Stimulated activated CD4-positive, alpha-beta T cell treated with anti-CD3 and anti-CD28 coated beads, Interleukin-15, amount 100 ng/mL, for 48 hours (primary cell): ENCODE results near the gene SND1.

Source experiments
- DNase-seq, 2 donors: peaks; one replicate each; pipeline ENCODE4 v3.0.0-alpha.2; 2020; ENCODE audit warnings: low read depth in 2 of 2

SND1 gene

DNA sequence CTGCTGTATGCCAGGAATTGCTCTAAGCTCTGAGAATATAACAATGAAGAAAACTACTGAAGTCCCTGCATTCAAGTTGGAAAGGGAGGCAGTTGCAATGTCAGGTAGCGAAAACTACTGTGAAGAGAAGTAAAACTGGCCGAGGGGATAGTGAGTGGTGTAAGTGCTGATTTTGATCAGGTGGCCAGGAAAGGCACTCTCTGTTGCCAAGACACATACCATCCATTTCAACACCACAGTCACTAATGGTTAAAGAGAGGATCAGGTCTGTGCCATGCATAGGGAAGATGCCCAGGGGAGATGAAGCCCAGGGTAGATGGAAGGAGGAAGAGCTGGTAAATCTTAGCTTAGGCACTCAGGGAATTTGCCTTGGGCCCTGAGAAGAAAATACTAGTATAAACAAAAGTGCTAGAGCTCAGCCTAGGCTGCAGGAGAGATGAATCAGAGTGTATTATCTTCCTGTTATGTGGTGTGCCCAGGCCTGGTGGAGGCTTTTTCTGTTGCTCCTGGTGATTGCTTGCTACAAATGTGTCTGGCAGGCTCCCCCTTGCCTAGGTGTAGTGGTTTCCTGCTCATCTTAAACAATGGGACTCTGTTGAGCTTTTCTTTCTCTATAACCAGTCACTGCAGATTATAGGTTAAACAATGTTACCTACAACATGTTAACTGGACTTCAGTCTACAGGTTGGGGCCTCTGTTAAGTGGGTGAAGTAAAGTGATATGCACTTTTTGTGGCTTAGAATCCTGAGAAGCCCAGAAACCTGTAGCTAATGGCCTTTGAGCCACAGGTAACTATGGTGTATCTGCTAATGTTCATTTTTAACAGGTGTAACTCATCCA, 253.7 kb downstream of the SND1 start:
- no peak for DNase-seq

DNA sequence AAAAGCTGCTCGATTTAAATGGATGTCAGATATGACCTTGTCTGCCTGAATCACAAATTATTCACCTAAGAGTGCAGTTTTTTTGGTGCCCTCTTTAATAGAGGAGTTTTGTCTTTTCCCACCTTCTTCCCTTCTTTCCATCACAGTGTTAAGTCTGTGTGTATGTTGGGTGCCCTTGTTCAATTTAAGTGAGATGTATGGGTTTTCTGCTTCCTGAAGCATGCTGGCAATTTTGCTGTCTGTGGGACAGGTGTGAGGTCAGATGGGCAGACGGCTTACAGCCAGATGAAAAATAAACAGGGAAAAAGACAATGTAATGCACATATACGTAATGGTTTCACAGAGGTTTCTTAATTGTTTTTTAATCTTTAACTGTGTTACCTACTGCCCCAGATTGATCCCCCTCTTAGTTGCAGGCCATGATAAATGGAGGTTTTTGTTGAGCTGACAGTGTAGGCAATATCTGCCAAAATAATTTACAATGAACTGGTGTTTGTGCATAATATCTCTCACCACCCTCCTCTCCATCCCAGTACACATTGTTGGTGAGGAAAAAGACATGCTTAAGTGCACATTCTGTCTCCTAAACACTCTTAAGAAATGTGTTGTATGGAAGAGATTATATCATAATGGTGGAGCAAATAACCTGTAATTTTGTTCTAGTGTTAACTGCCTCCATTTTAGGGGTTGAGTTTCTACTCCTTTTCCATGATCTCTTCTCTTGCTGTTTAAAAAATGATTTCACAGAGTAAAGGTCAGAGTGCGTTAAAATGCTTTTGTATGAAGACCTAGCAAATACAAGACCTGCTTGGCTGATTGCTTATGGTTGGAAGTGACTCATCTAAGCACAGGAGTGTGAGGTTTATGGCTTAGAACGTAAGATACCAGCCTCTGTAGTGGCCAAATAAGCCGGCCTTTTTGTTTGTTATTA, 255.4 kb downstream of the SND1 start:
- DNase-seq, result no peak

DNA sequence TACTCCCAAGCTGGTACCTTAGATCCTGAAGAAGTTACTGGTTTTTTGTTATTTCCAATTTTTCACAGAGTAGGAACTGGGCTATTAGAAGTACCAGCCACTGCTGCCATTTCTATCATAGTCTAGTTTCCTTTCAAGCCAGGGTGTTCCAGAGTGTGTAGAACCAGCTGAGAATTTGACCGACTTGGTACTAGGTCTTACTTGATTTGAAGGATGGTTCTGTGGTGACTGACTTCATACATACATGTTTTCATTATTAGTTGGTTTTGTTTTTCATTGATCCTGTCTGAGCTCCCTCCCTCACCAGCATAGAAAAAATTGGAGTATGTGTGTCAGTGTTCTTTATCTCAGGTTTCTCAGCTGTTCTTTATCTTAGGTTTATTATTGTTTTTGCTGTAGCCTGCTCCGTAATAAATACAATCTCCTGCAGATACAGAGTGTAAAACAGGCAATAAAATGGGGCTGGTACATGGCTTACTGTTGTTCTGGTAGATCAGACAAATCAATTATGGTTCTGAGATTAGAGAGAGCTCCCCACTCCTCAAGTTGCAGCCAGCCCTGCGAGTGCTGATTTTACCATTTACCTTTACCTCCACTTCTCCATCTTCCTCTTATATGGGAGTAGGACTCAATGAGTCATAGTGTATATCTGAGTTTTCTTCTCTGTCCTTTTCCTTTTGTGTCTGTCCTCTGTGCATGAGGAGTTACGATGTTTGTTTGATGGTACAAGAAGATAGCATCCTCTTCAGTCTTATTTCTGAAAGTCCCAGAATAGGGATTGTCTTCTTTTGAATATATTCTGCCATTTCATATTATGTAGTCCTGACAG, 256.6 kb downstream of the SND1 start:
- no peak for DNase-seq

DNA sequence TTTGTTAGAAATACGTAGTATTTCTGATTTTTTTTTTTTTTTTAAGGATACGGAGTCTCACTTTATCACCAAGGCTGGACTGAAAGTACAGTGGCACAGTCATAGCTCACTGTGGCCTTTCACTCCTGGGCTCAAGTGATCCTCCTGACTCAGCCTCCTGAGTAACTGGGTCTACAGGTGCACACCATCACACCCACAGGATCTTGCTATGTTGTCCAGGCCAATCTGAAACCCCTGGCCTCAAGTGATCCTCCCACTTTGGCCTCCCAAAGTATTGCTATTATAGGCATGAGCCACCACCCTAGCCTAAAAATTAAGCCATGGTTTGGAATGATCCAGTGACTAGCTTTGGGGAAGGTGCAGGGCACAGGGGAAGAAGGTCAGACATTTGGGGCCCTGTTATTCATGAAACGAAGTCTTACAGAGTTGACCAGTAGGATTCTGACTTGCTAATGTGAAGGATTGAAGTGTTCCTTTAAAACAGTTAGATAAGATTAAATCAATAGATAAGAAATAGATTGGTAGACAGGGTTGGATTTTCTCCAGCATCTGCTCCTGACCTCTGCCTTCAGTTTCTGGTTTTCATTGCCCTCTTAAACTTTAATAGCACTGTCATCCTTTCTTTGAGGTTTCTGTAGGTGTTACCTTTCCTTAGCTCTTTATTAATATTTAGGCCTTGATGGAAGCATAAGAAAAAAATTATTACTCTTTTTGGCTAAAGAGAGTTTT, 257.6 kb downstream of the SND1 start:
- no peak for DNase-seq

DNA sequence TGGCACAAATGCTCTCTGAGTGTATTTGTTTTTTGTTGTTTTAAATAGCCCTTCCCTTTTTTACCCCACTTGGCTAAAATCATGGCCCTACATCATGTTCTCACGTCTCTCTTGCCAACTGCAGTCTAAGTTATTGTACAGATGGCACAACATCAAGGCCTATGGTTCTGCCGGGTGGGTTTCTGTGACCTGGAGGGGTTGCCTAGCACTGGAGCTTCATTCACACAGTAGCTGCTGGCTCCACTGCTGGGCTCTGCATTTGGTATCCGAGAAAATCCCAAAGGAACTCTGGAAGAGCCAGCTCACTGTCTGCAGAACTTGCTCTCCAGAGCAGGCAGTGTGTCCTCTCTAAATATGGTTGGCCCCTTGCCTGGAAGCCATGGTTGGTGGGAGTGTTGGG, 258.7 kb downstream of the SND1 start:
- no peak for DNase-seq

DNA sequence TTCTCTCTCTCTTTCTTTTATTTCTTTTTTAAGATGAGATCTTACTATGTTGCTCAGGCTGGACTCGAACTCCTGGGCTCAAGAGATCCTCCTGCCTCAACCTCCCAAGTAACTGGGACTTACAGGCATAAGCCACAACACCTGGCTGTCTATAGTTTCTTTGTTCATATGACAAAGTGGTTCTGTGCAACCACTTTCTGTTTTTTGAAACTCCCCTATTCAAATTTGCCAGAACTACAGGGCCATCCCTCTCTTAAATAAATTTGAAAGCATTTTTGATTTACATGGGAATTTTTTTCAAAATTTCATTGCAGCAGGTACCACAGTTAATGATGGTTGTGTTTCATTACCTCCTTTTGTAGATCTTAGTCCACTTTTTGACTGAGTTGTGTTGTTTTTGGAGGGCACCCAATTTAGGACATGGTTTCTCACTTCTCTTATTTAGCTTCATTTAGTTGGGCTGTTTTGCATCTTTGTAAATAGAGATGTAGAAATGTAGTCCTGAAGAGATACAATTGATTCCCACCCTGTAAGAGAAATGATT, 260.0 kb downstream of the SND1 start:
- no peak for DNase-seq

DNA sequence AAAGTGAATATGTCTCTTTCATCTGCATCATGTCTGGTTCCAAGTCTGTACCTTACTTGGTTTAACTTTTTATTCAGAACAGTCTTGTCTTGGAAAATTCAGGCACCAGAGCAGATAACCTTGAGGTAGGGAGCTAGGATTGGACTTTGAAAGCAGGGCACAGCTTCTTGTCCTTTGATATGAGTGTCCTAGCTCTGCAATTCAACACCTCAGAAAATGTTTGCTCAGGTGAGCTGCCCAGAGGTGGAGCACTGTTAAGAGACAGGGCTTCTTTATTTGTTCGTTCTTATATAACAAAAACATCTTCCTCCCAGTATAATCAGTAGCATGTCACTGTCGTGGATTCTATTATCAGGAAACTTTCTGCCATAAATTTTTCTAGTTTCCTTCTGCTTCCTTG, 260.9 kb downstream of the SND1 start:
- DNase-seq, result no peak

DNA sequence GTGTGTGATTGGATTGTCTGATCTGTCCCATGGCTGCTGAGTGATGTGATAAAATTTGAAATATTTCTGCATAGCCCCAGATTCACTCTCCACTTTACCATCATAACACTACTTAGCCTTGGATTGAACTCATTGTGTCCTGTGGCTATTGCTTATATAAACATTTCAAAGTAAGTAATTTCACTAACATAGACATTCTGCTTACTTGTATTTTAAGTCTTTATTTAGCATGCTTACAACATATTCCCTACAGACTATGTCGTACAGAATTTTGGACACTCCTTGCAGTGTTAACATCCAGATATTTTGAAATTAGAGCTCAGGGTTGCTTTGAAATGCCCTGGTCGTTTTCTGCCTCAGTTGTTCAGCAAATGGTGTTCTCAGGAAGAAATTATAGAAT, 261.7 kb downstream of the SND1 start:
- no peak for DNase-seq

DNA sequence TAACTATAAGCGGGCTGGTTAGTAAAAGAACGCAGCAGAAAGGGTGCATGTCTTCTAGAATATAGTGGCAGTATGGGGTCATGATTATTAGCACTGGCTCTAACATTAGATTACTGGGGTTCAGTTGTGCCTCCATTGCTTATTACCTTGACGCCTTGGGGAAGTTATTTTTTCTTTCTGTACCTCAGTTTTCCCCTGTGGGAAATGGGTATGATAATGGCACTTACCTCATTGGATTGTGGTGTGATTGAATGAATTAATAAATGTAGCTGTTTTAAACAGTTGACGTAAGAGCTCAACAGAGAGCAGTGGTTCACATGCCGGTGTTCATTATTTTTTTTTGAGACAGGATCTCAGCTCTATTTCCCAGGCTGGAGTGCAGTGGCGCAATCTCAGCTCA, 262.7 kb downstream of the SND1 start:
- no peak for DNase-seq

DNA sequence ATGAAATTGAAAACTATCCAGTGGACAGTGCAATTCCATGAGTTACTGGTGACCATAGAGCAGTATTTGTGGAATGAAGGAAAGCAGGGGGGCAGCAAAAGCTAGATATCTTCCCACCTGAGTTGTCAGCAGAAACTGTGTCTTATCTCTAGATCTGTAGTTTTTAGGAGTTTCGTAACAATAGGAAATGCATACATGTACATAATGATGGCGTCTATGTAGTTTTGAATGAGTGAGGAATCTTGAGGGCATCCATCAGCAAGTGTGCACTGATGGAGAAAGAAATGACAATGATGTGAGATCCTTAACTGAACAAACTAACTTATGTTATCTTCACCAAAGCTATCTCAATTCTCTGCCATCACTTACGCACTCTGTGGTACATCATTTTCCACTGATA, 264.7 kb downstream of the SND1 start:
- DNase-seq, result no peak

DNA sequence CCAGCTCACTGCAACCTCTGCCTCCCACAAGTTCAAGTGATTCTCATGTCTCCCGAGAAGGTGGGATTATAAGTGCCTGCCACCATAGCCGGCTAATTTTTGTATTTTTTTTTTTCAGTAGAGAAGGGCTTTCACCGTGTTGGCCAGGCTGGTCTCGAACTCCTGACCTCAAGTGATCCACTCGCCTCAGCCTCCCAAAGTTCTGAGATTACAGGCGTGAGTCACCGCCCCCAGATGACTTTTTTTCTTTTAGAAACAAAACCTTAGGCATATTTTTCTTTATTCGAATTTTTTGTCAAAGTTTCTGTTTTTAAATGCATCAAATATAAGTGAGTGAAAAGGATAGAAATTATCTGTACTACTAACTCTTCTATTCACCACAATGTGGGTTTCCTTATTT, 266.1 kb downstream of the SND1 start:
- DNase-seq, result no peak

DNA sequence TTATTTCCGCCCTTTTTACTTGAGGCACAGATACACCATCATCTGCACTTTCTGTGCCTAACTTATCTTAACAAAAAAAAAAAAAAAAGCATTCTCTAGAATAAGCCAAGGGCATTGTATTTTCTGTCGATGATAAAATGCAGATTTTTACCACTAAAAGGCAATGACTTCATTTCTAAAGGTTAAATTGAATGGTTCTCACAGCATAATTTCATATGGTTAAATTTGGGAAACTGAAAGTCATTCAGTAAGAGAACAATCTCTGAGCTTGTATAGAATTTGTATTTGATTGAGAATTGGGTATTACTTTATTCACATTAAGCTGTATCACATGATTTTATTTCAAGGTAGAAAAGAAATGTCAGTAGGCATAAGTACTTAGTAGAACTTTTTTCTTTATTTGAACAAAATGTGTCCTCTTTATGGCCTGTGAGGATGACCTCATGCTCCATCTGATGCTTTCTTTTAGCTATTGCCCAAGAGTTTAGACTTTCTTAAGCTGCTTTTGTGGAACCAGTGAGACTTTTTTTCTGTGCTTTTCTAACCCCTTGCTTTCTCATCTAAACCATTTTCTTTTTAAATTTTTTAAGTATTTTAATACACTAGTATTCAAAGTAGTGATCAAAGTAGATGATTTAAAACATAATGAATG, 268.9 kb downstream of the SND1 start:
- DNase-seq, result no peak

DNA sequence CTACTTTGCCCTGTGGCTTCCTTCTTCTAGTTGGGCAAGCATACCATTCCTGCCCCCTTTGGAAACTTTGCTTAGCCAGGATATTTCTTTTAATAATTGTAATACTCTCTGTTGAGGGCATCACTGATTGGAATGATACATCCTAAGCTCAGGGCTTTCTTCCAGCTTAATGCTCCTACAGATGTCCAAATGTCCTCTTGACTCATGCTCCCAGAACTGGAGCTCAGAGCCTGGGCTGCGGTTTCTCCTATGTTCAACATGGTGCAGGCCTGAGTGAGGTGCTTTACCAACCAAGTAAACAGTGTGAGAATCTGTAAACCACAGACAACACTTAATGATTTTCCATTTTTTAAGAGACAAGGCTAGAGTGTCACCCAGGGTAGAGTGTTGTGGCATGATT, 270.7 kb downstream of the SND1 start:
- DNase-seq, result no peak

DNA sequence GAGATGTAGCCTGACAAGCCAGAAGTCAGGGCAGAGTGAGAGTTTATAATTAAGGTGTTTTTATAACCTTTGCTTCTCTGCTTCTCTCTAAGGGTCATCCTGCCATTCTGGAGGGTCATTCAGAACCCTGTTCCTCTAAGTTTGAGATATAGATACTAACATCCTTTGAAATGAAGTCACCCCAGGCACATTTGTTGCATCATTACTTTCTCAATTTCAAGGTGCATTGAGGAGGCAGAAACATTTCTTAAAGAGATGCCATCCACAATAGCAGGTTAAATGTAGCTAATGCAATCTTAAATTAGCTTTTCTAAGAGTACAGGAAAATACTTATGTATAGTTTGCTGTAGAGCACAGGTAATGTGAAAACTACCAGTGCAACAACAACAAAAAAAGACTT, 272.9 kb downstream of the SND1 start:
- DNase-seq, result no peak

DNA sequence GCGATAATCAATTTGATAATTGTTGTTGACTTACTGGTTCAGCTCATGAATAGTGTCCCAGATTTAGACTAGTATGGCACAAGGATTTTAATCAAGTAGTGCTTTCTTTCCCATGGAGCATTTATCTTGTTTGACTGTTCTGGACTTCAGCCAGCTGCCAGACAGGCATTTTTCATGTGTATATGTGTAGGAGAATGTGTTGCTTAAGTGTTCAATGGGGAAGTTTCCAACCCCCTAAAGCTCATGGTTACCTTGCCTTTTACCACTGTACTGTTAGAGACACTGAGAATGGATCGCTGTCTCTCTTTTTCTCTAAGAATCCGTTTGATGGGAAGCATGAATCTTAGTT, 275.3 kb downstream of the SND1 start:
- DNase-seq, result no peak

DNA sequence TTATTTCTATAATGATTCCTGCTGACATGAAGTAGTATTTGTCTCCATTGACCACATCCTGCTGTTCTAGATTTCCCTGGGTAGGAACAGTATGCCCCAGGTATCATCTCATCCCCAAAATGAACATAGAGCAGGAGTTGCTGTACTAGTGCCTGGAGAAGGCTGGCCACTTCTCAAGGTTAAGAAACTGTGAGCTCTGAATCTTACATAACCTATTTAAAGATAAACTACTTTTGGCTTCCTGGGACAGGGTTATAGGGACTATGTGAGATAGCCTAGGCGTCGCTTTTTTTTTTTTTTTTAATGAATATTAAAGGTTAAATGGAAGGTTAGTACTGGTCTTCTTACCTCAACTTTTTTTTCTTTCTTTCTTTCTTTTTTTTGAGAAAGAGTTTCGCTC, 276.2 kb downstream of the SND1 start:
- no peak for DNase-seq

DNA sequence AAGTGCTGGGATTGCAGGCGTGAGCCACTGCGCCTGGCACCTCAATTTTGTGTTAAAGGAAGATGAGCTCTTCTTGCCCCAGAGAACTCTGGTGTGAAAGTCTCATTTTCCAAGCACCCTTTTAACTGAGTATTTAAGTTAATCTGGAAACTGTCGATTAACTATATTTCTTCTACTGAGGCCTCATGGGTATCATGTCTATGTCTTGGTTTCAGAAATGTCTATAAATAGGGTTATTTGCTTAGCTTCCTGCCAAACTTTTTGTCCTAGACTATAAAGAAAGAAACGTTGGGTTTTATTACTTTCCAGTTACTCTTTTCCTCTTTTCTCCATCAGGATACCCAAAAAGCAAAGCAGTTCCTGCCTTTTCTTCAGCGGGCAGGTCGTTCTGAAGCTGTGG, 276.9 kb downstream of the SND1 start:
- DNase-seq, result no peak

DNA sequence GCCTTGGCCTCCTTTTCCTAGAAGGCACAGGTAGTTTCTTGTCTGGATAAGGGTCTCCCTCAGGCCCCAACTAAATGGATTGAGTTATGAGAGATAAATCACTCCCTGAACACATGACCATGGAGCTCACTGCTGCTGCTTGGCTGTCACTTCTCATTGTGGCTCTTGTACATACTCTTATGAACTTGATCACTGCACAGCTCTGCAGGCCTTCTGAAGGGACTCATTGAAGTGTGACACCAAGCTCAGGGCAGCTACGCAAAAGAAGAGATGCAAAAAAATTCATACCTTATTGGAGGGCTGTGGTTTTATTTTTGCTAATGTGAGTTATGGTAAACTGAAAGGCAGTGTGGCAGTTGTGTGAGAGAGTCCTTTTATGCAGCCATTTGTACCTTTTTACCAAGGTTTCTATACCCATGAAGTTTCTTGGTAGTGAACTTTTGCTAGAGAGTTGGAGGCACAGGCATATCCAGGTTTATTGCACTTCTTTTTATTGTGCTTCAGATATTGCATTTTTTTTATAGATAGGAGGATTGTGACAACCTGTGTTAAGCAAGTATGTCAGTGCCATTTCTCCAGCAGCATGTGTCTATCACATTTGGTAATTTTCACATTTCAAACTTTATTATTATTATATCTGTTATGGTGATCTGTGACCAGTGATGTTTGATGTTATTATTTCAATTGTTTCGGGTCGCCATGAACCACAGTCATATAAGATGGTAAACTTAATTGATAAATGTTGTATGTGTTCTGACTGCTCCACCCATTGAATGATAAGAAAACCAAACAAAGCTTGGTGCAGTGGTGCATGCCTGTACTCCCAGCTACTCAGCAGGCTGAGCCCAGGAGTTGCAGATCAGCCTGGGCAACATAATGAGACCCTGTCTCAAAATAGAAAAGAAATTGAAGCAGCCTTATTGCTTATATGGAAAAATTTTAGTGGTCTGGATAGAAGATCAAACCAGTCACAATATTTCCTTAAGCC, 278.6 kb downstream of the SND1 start:
- no peak for DNase-seq

DNA sequence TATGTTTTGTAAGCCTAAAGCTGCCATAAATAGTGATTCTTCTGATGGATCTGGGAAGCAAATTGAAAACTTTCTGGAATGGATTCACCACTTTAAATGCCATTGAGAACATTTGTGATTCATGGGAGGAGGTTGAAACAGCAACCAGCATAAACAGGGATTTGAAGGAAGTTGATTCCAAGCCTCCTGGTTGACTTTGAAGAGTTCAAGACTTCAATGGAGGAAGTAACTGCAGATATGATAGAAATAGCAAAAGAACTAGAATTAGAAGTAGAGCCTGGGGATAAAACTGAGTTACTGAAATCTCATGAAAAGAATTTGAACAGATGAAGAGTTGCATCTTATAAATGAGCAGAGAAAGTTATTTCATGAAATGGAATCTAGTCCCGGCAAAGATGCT, 280.1 kb downstream of the SND1 start:
- no peak for DNase-seq

DNA sequence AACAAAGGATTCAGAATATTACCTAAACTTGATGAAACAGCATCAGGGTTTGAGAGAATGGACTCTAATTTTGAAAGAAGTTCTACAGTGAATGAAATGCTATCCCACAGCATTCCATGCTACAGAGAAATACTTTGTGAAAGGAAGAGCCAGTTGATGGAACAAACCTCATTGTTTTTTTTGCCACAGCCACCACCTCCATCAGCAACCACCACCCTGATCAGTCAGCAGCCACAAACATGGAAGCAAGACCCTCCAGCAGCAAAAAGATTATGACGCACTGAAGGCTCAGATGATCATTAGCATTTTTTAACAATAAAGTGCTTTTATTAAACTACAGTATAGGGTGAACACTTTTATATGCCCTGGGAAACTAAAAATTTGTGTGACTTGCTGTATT, 280.5 kb downstream of the SND1 start:
- DNase-seq, result no peak
